NCI-H1105 treated with DMSO at 0.1 percent for 48 hours (cell line): ENCODE data around the gene DNAJC16.
"Not testable (repeated sequence)": the region's sequence is repeated elsewhere in the genome, so short reads cannot be mapped to it uniquely, and the experiment has no call there.

Experiments
- DNase-seq: peaks from one replicate; lab custom pipeline; 2025; lab: John Stamatoyannopoulos, UW

The DNAJC16 gene

GRCh38 chr1:15526490-15527339 is at the start of gene DNAJC16:
Gene DNAJC16, plus strand, starts transcription at chr1:15526848. Its CDS starts 2,258 bp downstream, at chr1:15529106.
- DNase-seq: peak; percentile 100

- no peak for DNase-seq
These were observed 49.7 kb upstream of the DNAJC16 start for GRCh38 chr1:15476927-15477326.

GRCh38 chr1:15477646-15478212 is 48.9 kb upstream of the DNAJC16 start:
- no peak for DNase-seq

- no peak for DNase-seq
These were observed 46.8 kb upstream of the DNAJC16 start for GRCh38 chr1:15479654-15480347.

GRCh38 chr1:15482455-15482854 is 44.2 kb upstream of the DNAJC16 start:
- not testable (repeated sequence) for DNase-seq

- DNase-seq: not testable (repeated sequence)
These were observed 43.6 kb upstream of the DNAJC16 start for GRCh38 chr1:15482983-15483543.

GRCh38 chr1:15483971-15484370 is 42.7 kb upstream of the DNAJC16 start:
- no peak for DNase-seq

GRCh38 chr1:15484443-15484842 is 42.2 kb upstream of the DNAJC16 start:
- not testable (repeated sequence) for DNase-seq

GRCh38 chr1:15485636-15486035 is 41.0 kb upstream of the DNAJC16 start:
- no peak for DNase-seq

- not testable (repeated sequence) for DNase-seq
These were observed 39.6 kb upstream of the DNAJC16 start for GRCh38 chr1:15486844-15487610.

GRCh38 chr1:15488371-15488770 is 38.3 kb upstream of the DNAJC16 start:
- no peak for DNase-seq

- DNase-seq: peak; percentile 73
These were observed 37.5 kb upstream of the DNAJC16 start for GRCh38 chr1:15489052-15489736.

GRCh38 chr1:15491010-15491409 is 35.6 kb upstream of the DNAJC16 start:
- not testable (repeated sequence) for DNase-seq

- no peak for DNase-seq
These were observed 34.1 kb upstream of the DNAJC16 start for GRCh38 chr1:15492596-15492995.

GRCh38 chr1:15493869-15494390 is 32.7 kb upstream of the DNAJC16 start:
- no peak for DNase-seq

- DNase-seq: no peak
These were observed 26.2 kb upstream of the DNAJC16 start for GRCh38 chr1:15500184-15501178.

- peak; percentile 60 for DNase-seq
These were observed 25.2 kb upstream of the DNAJC16 start for GRCh38 chr1:15501208-15502032.

- DNase-seq: no peak
These were observed 22.2 kb upstream of the DNAJC16 start for GRCh38 chr1:15504436-15504835.

GRCh38 chr1:15506831-15507230 is 19.8 kb upstream of the DNAJC16 start:
- DNase-seq: no peak
